Coronary artery (tissue), 2 donors: ENCODE measurements around the gene PGLYRP2.

Source experiments
- DNase-seq: peaks from one replicate; pipeline ENCODE4 v3.0.0-alpha.2; 2017; ENCODE audit warnings: low spot score
- H3K27ac ChIP-seq, 2 donors: fragments of 200-600 bp; sonication (generic); one replicate each; pipeline ENCODE4 v1.5.1; 2016 to 2019
- H3K4me3 ChIP-seq: fragments of 200-600 bp; sonication (generic); 2 replicates; pipeline ENCODE4 v1.5.1; 2016; ENCODE audit warnings: mild to moderate bottlenecking, moderate library complexity
- CTCF ChIP-seq: fragments of 200-600 bp; sonication (generic); IDR thresholded peaks from one replicate; pipeline ENCODE4 v1.5.1; 2019; ENCODE audit warnings: antibody characterized with exemption

PGLYRP2 gene

GRCh38 chr19:15419413-15420025 is 59.8 kb downstream of the PGLYRP2 start:
- no peak for TF ChIP-seq CTCF
- no peak for DNase-seq
- Histone ChIP-seq H3K4me3 (peak overlapping the region; percentile 100), H3K27ac (peak overlapping the region; percentile 40 to 66)
